UCSD-AML1 (cell line): ENCODE results near the gene IFITM2.
"Not testable (repeated sequence)": the region's sequence is repeated elsewhere in the genome, so short reads cannot be mapped to it uniquely, and the experiment has no call there.

Source experiments
- DNase-seq: peaks from one replicate; lab custom pipeline; 2025; ENCODE audit not compliant: unreplicated experiment; lab: John Stamatoyannopoulos, UW

The IFITM2 gene

GRCh38 chr11:324593-325517 is 17.2 kb downstream of the IFITM2 start:
- not testable (repeated sequence) for DNase-seq

DNA sequence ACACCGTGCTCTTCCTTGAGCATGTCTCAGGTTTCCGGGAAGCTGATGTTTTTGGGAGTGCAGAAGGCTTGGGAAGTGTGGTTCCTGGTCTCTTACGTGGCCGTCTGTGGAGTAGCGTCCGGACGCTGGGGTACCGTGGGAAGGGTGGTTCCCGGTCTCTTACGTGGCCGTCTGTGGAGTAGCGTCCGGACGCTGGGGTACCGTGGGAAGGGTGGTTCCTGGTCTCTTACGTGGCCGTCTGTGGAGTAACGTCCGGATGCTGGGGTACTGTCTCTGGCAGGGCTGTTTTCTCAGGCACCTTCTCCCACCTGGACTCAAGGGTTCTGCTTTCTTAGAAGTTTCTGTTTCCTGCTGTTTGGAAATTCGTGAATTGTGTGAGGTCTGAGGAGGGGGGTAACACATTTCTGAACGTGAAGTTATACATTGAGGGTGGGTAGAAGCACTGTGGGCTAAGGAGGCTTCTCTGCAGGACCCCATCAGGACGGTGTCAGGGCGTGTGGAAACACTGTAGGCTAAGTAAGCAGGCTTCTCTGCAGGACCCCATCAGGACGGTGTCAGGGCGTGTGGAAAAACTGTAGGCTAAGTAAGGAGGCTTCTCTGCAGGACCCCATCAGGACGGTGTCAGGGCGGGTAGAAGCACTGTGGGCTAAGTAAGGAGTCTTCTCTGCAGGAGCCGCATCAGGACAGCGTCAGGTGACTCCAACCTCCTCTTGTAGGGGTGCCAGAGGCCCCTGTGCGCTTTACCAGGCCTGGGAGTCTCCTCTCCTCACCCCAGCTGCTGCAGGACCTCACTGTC is 18.4 kb downstream of the IFITM2 start:
- DNase-seq: no peak

DNA sequence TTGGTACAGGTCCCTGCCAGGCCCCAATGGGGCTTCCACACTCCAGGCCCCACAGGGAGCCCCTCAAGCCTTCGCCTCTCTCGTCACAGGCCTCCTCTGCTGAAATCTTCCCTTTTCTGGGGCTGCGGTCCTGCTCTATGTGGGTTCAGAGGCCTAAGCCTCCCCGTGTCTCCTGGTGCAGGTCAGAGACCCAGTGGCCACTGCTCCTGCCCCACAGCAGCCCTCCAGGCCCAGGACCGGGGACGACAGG is 18.9 kb downstream of the IFITM2 start:
- no peak for DNase-seq

DNA sequence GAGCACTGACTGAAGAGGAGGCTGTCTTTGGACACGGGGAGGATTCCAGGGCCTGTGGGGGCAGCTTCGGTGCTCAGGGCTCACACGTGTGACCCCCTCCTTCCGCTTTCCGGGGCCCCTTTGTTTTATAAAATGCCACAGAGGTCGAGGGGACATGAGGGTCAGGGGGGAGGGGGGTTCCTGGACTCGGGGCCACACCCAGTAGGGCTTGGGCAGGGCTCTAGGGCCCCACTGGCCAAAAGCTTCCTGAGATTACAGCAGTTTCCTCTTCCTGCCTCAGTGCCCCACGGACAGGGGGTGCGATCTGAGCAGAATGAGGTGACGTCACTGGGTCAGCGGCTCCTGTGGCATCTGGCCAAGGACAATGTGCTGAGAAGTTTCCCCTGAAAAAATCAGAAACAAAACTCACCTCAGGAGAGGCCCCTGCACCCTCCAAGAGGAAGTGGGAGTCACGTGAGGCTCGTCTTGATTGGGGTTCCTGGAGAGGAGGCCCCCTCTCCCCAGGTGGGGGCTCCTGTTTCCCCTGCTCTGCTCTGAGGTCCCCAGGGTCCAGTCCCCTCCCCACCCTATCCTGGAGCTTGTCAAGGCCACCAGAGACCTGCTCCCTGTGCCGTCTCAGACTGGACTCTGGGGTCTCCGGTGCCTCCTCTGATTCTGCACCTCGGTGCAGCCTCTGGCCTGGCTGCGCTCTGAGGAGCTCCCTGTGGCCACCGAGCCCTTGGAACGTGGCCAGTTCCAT is 19.4 kb downstream of the IFITM2 start:
- DNase-seq: peak; percentile 63

DNA sequence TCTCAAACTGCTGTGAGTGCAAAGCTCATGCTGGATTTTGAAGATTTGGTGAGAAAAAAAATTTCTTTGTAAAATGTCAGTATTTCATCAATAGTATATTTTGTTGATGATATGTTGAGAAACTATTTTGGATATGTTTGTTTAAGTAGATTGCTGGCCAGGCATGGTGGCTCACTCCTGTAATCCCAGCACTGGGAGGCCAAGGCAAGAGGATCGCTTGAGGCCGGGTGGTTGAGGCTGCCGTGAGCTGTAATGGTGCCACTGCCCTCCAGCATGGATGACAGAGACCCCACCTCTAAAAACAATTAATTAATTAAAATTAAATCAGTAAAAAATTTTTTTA is 19.9 kb downstream of the IFITM2 start:
- no peak for DNase-seq

- DNase-seq: no peak
These were observed 20.4 kb downstream of the IFITM2 start for GRCh38 chr11:328012-328411.

GRCh38 chr11:328516-329100 is 21.0 kb downstream of the IFITM2 start:
- DNase-seq: not testable (repeated sequence)

DNA sequence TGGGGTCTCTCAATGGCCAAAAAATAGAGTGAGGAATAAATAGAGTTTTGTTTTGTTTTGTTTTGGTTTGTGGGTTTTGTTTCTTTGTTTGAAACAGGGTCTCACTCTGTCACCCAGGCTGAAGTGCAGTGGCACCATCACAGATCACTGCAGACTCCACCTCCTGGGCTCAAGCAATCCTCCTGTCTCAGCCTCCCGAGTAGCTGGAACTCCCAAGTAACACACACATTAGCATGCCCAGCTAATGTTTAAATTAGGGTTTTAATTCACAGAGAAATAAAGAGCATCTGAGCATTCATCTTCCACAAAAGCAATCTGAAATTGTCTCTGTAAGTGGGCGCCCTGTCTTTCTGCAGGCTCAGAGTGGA is 22.3 kb downstream of the IFITM2 start:
- DNase-seq: no peak

- no peak for DNase-seq
These were observed 22.7 kb downstream of the IFITM2 start for GRCh38 chr11:330307-330693.

GRCh38 chr11:330694-331357 is 23.2 kb downstream of the IFITM2 start:
- no peak for DNase-seq

DNA sequence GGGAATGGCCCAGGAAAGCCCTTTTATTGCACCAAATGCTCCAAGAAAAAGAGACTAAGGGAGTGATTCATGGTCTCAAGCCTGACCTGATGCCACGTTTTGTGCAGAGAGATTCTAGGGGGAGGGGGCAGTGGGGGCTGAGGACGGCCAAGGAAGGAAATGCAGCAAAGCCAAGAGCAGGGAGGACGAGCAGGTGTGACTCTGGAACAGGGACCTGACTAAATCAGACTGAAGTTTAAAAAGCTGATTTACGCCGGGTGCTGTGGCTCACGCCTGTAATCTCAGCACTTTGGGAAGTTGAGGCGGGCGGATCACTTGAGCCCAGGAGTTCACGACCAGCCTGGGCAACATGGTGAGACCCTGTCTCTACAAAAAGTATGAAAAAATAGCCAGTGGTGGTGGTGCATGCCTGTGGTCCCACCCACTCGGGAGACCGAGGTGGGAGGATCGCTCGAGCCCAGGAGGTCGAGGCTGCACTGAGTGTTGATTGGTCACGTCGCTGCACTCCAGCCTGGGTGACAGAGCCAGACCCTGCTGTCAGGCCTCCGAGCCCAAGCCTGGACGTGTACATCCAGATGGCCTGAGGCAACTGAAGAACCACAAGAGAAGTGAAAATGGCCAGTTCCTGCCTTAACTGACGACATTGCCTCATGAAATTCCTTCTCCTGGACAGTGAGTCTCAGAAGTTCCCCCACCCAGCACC is 23.9 kb downstream of the IFITM2 start:
- DNase-seq: no peak

GRCh38 chr11:332651-333480 is 25.2 kb downstream of the IFITM2 start:
- DNase-seq: no peak

- DNase-seq: not testable (repeated sequence)
These were observed 26.1 kb downstream of the IFITM2 start for GRCh38 chr11:333616-334263.

GRCh38 chr11:334264-334994 is 26.8 kb downstream of the IFITM2 start:
- no peak for DNase-seq

DNA sequence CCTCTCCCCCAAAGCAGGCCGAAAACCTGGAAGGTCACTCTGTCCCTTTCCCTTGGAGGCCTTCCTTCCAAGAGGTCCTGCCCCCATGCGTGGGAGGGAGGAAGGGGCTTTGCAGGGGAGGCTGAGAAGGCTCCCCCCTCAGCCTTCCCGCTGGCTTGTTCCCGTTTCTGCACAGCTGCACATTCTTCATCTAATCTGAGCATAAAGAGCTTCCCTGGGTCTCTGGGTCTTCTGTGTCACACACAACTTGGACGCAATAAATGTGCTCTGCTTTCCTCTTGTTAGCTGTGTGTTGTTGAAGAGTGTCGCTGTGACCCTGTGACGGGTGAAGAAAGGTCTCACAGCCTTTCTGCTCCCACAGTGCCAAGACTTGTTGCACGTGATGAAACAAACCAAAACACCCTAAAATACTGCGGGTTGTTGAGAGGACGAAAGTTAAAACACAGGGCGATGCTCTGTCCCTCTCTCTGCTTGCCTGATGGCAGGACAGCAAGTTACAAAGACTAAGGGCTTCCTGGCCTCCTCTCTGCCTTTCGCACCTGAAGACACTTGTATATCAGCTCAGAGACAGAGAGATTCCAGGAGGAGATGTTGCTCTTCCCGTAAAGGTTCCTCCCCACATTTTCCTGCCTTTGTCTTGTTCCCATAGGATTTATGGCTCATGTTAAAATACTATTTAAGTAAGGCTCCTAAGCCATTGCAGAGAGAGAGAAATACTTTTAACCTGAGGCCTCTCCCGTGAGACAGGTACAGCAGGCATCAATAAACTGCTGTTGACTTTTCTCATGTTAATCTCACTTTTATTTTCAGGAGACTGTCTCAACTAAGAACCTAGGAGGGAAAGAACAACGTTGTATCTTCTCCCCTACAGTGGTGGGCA is 28.4 kb downstream of the IFITM2 start:
- DNase-seq: peak; percentile 41

- DNase-seq: no peak
These were observed 29.1 kb downstream of the IFITM2 start for GRCh38 chr11:336659-337198.

DNA sequence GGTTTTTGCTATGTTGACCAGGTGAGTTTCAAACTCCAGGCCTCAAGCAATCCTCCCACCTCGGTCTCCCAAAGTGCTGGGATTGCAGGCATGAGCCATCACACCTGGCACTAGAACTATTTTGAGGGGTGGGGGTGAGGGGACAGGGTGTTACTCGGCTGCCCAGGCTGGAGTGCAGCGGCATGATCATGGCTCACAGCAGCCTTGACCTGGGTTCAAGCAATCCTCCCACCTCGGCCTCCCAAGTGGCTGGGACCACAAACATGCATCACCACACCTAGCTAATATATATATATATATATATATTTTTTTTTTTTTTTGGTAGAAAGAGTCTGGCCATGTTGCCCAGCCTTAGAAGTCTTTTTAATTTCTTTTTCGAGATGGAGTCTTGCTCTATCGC is 30.1 kb downstream of the IFITM2 start:
- DNase-seq: no peak
